NCI-H2196 treated with DMSO at 0.1 percent for 48 hours (cell line): Measurements from ENCODE around the gene LMNTD2.
A peak's percentile ranks its signal among the peaks of the same experiment; 100 is the strongest.
"Not testable (repeated sequence)": the region's sequence is repeated elsewhere in the genome, so short reads cannot be mapped to it uniquely, and the experiment has no call there.

Source experiments
- DNase-seq: peaks from one replicate; lab custom pipeline; 2025; ENCODE audit not compliant: unreplicated experiment; lab: John Stamatoyannopoulos, UW

LMNTD2 gene

GRCh38 chr11:516918-517685, 43.4 kb downstream of the LMNTD2 start:
- not testable (repeated sequence) for DNase-seq

- DNase-seq, result no peak
Measured at GRCh38 chr11:516400-516799, 44.1 kb downstream of the LMNTD2 start.

- no peak for DNase-seq
Measured at GRCh38 chr11:515131-515530, 45.4 kb downstream of the LMNTD2 start.

GRCh38 chr11:514606-515005, 45.9 kb downstream of the LMNTD2 start:
- no peak for DNase-seq

- no peak for DNase-seq
Measured at GRCh38 chr11:512761-513595, 47.6 kb downstream of the LMNTD2 start.

GRCh38 chr11:508956-509355, 51.6 kb downstream of the LMNTD2 start:
- DNase-seq, result no peak

- DNase-seq, result no peak
Measured at GRCh38 chr11:507727-508515, 52.6 kb downstream of the LMNTD2 start.

GRCh38 chr11:506995-507726, 53.4 kb downstream of the LMNTD2 start, which contains the start of gene RNH1:
Gene RNH1, minus strand, starts transcription at chr11:507242. Its CDS starts 5,080 bp downstream, at chr11:502162.
- DNase-seq, result peak; percentile 86

GRCh38 chr11:506238-506994, 54.1 kb downstream of the LMNTD2 start:
- DNase-seq, result peak; percentile 92

GRCh38 chr11:504994-505344, 55.6 kb downstream of the LMNTD2 start:
- DNase-seq, result no peak
